HG03025 (cell line): ENCODE measurements around the gene MYBPHL.

Experiments used
- ATAC-seq: cut with Tn5 transposase; IDR thresholded peaks from one replicate; pipeline ENCODE4 v1.9.1; 2021; ENCODE audit warnings: mild to moderate bottlenecking, moderate library complexity; ENCODE audit not compliant: unreplicated experiment, low FRiP score

The MYBPHL gene

DNA sequence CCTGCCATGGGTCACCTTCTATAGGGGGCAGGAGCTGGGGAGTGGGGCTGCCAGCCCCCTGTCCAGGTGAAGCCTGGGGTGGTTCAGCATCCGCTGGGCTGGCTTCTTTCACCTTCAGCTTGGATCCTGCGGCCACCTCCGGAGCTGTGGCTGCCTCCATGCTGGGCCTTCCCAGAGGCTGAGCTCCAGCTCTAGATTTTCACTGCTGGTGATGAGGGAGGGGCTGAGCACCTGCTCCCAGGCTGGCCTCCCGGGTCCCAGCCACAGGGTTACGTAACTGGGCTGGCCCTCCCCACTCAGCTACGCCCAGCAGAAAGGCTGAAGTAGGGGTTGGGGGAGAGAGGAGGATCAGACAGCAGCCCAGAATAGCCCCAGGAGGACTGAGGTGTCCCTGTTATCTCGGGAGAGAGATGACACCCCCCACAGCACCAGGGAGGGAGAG, at the start of gene MYBPHL:
TSS of gene MYBPHL (minus strand) at position 180 of the 442 bp plus-strand sequence. CDS start at position 160, 20 bp downstream.
- ATAC-seq = no peak

GRCh38 chr1:109356505-109356904, 49.7 kb upstream of the MYBPHL start:
- ATAC-seq = no peak

DNA sequence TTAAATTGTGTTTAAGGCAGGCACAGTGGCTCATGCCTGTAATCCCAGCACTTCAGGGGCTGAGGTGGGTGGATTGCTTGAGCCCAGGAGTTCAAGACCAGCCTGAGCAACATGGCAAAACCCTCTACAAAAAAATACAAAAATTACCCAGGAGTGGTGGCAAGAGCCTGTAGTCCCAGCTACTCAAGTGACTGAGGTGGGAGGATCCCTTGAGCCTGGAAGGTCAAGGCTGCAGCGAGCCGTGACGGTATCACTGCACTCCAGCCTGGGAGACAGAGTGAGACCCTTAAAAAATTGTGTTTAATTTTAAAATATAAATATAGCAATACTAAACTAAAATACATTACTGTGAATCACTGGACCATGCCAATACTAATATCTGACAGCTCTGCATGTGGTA, 48.1 kb upstream of the MYBPHL start:
- ATAC-seq = no peak

DNA sequence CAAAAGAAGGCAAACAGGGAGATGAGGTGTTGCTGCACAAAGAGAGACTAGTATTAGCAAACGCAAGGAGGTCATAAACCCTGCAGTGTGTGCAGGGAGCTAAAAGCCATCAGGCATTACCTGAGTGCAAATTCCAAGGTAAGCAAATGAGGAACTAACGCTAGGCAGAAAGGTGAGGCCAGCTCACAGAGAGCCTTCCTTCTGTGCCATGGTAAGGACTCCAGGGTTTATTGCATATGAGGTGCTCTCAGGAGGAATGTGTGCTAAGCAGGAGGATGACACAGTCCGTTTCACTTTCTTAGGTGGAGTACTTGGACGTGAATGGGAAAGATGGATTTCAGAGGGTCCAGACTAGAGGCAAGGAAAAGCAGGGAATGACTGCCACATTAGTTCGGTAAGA, 44.6 kb upstream of the MYBPHL start:
- ATAC-seq = no peak

DNA sequence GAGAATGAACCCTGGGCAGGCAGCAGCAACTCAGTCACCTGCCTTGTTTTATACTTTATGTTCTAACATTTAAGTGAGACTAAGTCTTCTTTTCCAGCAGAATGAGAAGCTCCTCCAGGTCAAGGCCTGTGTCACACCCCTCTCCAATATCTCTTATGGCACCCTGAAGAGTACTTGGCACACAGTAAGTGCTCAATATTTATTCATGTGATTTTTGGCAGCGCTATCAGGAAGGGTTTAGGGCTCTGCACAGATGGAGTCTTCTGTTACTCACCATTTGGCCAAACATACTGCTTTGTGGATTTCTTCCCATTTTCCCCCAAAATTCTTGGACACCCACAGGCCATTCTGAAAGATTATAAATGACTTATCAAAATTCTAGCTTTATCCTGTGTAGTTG, 43.8 kb upstream of the MYBPHL start:
- no peak for ATAC-seq

DNA sequence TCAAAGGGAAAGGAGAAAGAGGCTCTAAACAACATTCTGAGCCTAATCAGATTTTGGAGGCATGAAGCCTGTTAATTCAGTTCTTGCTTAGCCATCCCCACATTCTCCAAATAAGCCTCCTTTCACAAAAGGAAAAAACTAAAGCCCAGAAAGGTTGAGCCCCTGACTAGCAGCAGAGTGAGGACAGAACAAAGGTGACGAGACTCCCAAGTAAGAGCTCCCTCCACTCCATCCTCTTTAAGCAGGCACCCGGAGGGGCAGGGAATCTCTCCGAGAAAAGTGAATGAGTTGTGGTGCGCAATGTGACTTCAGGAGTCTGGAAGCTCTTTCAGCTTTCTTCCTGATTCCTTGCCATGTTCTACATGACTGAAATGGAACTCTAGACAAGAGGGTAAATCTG, 43.4 kb upstream of the MYBPHL start:
- no peak for ATAC-seq

- ATAC-seq = no peak
Measured at GRCh38 chr1:109347511-109347910, 40.7 kb upstream of the MYBPHL start.

GRCh38 chr1:109341944-109342930, 35.4 kb upstream of the MYBPHL start:
- no peak for ATAC-seq

GRCh38 chr1:109338608-109339007, 31.8 kb upstream of the MYBPHL start:
- ATAC-seq = no peak

DNA sequence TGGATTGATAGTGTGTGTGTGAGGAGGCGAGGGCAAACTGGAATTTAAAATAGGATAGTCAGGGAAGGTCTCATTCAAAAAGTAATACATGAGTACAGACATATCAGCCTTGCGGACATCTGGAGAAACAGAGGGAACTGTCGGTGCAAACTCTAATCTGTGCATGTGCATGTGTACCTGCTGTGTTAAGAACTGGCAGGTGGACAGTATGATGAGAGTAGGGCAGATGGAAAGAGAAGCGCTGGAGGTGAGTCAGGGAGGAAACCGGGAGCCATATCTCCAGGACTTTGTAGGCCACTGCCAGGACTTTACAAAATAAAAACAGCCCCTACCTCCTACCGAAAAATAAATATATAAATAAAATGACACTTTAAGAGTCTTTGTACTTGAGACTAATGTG, 31.3 kb upstream of the MYBPHL start:
- ATAC-seq = no peak

- ATAC-seq = no peak
Measured at GRCh38 chr1:109335091-109335490, 28.3 kb upstream of the MYBPHL start.

GRCh38 chr1:109331113-109331512, 24.3 kb upstream of the MYBPHL start:
- ATAC-seq = no peak

DNA sequence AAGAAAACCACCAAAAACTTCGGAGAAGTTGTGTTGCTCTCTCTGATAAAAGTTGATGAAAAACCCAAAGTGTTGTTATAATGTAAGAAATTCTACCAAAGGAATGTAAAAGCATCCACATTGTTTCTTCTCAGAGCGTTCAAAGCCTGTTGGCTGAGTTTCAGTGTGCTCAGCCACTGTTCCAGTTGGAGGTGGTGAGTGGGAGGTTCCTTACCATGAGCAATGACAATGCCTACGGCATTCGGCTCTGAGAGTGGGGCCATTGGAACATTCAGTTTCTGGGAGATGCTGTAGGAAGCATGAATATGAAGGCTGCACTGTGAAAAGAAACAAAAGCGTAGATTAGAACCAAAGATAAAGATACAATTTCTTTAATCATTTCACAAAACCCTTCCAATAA, 20.5 kb upstream of the MYBPHL start:
- no peak for ATAC-seq

DNA sequence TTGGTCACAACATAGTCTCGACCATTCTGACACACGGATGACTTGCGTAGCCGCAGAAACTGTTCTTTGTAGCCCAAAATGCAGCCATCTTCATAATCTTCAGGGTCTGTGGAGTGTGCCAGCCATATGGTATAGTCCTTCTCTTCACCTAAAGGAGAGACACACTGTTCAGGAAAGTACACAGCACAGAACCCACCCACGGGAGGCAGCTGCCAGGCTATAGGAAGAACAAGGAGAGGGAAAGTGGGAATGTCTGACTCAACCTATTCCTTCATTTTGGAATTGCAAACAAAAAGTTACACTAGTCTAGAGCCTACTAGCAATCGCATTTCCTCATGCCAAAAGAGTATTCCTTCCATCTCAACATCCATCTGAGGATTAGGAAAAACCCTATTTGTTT, 16.2 kb upstream of the MYBPHL start:
- ATAC-seq = no peak

DNA sequence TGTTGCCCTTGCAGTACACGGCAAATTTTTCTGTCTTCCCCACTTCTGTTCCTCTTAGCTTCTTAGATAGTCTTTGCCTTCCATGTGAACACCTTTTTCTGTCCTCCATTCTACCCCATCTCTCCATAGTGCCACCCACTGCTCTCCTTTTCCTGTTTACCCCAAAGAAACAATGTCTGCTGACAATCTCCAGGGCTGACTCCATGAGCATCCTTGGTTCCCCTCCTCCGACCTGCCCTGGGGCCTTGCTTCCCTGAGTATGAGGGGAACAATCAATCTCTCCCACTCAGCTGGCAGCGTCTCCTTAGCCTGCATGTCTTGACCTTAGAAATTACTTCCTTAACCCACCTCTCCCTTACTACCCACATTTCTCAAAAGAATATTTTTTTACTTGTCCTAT, 12.3 kb upstream of the MYBPHL start:
- no peak for ATAC-seq

DNA sequence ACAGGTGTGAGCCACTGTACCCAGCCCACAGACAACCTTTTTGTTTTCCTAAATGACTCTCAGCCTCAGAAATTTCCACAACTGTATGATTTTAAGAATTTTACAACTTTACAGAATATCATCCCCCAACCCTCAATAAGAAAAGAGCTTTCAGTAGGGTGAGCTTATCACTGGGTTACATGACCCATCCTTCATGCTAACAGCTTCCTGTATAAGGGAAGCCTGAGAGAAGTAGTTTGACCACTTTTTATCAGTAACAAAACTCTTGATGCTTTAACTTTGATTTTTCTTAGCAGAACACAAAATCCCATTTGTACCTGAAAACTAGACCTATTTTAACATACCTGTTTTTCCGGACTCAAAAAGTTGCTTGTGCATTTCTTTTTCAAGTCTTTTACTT, 9.7 kb upstream of the MYBPHL start:
- ATAC-seq = no peak

GRCh38 chr1:109315288-109315687, 8.5 kb upstream of the MYBPHL start:
- no peak for ATAC-seq

- no peak for ATAC-seq
Measured at GRCh38 chr1:109314795-109315194, 8.0 kb upstream of the MYBPHL start.

- ATAC-seq = no peak
Measured at GRCh38 chr1:109312978-109313775, 6.4 kb upstream of the MYBPHL start.

GRCh38 chr1:109312246-109312645, 5.4 kb upstream of the MYBPHL start:
- no peak for ATAC-seq

GRCh38 chr1:109309347-109309746, 2.5 kb upstream of the MYBPHL start:
- no peak for ATAC-seq
